DMS 273 (cell line): Measurements from ENCODE around the gene HIPK2.
"Not testable (repeated sequence)": the region's sequence is repeated elsewhere in the genome, so short reads cannot be mapped to it uniquely, and the experiment has no call there.

ENCODE experiments used
- DNase-seq: peaks from one replicate; lab custom pipeline; 2025; ENCODE audit not compliant: unreplicated experiment; lab: John Stamatoyannopoulos, UW

HIPK2 gene

GRCh38 chr7:139571651-139572050 is 206.1 kb downstream of the HIPK2 start:
- no peak for DNase-seq

- DNase-seq = no peak
Measured at GRCh38 chr7:139571190-139571589, 206.6 kb downstream of the HIPK2 start.

GRCh38 chr7:139570626-139571025 is 207.2 kb downstream of the HIPK2 start:
- DNase-seq = no peak

- peak; percentile 31 for DNase-seq
Measured at GRCh38 chr7:139570119-139570518, 207.7 kb downstream of the HIPK2 start.

- DNase-seq = no peak
Measured at GRCh38 chr7:139568813-139569490, 208.8 kb downstream of the HIPK2 start.

- no peak for DNase-seq
Measured at GRCh38 chr7:139568346-139568675, 209.5 kb downstream of the HIPK2 start.

- no peak for DNase-seq
Measured at GRCh38 chr7:139567647-139568345, 210.0 kb downstream of the HIPK2 start.

GRCh38 chr7:139566736-139567646 is 210.8 kb downstream of the HIPK2 start:
- DNase-seq = no peak

GRCh38 chr7:139566075-139566474 is 211.7 kb downstream of the HIPK2 start:
- no peak for DNase-seq

- DNase-seq = no peak
Measured at GRCh38 chr7:139563856-139564255, 213.9 kb downstream of the HIPK2 start.

GRCh38 chr7:139562961-139563565 is 214.7 kb downstream of the HIPK2 start:
- no peak for DNase-seq

- DNase-seq = no peak
Measured at GRCh38 chr7:139562491-139562890, 215.3 kb downstream of the HIPK2 start.

- peak; percentile 53 for DNase-seq
Measured at GRCh38 chr7:139560678-139561077, 217.1 kb downstream of the HIPK2 start.

GRCh38 chr7:139560199-139560598 is 217.6 kb downstream of the HIPK2 start:
- no peak for DNase-seq

- DNase-seq = no peak
Measured at GRCh38 chr7:139559364-139560105, 218.3 kb downstream of the HIPK2 start.

- no peak for DNase-seq
Measured at GRCh38 chr7:139557857-139558581, 219.8 kb downstream of the HIPK2 start.

GRCh38 chr7:139553991-139554700 is 223.7 kb downstream of the HIPK2 start:
- not testable (repeated sequence) for DNase-seq

GRCh38 chr7:139548302-139549028 is 229.3 kb downstream of the HIPK2 start:
- DNase-seq = no peak

- DNase-seq = no peak
Measured at GRCh38 chr7:139544645-139545044, 233.2 kb downstream of the HIPK2 start.
